GM21515 (cell line): ENCODE results near the gene E2F1.

Experiments
- ATAC-seq: cut with Tn5 transposase; IDR thresholded peaks from one replicate; pipeline ENCODE4 v1.9.1; 2021; ENCODE audit not compliant: unreplicated experiment

The E2F1 gene

DNA sequence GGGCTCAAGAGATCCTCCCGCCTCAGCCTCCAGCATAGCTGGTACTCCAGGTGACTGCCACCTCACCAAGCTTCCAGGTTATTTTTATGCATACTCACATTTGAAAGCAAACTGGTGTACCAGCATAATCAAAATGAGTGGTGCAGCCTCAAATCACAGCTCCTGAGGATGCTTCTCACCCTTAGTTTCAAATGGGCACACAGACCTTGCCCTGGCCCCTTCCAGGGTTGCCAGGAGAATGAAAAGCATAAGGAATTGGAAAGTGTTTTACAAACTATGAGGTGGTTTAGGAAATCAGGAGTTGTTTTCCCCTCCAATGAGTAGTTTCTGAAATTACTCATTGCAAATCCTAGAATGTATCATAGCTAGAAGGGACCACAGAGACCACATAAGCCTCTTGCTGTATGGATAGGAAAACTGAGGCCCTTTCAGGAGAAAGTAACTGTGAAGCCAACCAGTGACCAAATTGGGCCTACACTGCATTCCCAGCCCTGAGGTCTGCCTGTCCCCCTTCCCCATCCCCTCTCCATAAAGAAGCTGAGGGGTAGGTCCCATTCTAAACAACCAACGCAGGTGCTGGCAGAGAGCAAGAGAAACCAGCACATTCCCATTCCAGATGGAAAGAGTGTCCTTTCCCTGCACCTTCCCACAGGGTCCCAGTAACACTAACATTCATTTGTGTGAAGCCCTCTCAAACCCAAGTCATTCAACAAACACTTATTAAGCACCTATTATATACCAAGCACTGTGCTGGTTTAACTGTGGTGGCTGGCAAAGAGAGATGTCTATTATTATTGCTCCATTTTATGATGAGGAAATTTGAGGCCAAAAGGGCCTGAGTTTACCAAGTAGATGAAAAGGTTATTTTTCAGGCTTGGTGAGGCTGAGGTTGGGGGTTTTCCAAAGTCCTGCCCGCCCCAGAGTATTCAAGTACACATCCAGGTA lies 2.1 kb upstream of the E2F1 start:
- no peak for ATAC-seq

- ATAC-seq = no peak
Measured at GRCh38 chr20:33687370-33687915, 1.3 kb upstream of the E2F1 start.

GRCh38 chr20:33686984-33687366 lies 790 bp upstream of the E2F1 start:
- no peak for ATAC-seq

DNA sequence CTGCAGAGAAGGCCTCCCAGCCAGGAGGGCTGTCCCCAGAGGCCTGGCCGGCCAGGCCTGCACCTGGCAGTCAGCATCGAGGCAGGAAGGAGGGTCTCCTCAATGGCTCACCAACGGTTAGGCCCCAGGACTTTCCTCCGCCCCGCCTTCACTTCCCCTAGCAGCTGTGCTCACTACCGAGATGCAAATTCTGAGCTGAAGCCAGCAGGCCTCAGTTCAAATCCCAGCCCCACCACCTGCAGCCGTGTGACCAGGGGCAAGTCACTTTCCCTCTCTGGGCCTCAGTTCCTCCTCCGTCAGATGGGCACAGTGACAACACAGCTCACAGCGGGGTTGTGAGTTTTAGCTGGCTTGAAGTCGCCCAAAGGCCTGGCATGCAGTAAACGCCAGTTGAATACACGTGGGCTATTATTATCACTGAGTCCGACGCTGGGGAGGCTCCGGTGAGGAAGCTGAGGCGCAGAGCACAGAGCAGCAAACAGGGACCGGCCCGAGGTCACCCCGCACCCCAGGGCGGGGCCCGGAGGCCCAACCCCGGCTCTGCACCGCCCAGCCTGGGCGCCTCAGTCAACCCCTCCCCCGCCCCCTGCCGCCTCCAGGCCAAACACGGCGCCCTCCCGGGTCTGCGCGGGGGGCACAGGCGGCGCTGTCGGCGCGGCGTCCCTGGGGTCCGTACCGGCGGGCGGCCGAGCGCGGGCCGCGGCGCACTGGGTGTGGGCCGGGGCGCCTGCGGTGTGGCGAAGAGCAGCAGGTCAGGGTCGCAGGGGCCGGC lies 671 bp downstream of the E2F1 start:
- peak; percentile 40 for ATAC-seq

- no peak for ATAC-seq
Measured at GRCh38 chr20:33684533-33685327, 1.5 kb downstream of the E2F1 start.

GRCh38 chr20:33681728-33682353 lies 4.3 kb downstream of the E2F1 start:
- ATAC-seq = no peak

- no peak for ATAC-seq
Measured at GRCh38 chr20:33681288-33681687, 4.9 kb downstream of the E2F1 start.

DNA sequence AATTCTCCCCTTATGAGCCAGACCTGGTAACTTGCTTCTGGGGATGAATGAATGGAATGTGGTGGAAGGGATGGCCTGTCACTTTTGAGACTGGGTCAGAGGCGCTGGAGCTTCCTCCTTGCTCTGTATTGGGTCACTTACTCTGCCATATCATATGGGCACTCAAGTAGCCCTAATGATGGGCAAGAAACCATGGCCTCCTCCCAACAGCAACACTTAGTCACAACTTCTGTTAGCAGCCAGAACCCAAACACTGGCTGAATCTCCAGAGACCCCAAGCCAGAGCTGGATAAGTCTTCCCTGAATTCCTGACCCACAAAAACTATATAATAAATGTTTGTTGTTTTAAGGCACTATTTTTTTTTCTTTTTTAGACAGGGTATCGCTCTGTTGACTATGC lies 5.5 kb downstream of the E2F1 start:
- ATAC-seq = no peak

GRCh38 chr20:33679758-33680485 lies 6.3 kb downstream of the E2F1 start:
- ATAC-seq = peak; percentile 42

GRCh38 chr20:33677991-33678702 lies 8.0 kb downstream of the E2F1 start:
- ATAC-seq = no peak

- no peak for ATAC-seq
Measured at GRCh38 chr20:33676652-33677645, 9.2 kb downstream of the E2F1 start.

DNA sequence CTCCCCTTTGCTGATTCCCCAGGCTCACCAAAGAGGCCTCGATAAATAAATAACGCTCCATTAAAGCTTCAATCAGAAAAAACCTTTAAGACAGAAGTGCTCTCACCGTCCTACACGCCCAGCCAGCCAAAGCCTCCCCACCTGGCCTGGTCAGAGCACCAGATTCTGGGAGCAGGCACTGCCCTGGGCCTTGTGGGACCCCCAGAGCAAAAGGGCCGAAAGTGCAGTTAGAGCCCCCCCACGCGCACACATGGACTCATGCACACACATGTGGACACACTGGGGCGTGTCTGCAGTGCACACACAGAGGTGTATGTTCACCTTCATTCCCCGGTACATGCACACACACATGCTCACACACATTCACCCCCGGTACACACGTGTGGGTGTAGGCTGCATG lies 10.1 kb downstream of the E2F1 start:
- ATAC-seq = no peak

DNA sequence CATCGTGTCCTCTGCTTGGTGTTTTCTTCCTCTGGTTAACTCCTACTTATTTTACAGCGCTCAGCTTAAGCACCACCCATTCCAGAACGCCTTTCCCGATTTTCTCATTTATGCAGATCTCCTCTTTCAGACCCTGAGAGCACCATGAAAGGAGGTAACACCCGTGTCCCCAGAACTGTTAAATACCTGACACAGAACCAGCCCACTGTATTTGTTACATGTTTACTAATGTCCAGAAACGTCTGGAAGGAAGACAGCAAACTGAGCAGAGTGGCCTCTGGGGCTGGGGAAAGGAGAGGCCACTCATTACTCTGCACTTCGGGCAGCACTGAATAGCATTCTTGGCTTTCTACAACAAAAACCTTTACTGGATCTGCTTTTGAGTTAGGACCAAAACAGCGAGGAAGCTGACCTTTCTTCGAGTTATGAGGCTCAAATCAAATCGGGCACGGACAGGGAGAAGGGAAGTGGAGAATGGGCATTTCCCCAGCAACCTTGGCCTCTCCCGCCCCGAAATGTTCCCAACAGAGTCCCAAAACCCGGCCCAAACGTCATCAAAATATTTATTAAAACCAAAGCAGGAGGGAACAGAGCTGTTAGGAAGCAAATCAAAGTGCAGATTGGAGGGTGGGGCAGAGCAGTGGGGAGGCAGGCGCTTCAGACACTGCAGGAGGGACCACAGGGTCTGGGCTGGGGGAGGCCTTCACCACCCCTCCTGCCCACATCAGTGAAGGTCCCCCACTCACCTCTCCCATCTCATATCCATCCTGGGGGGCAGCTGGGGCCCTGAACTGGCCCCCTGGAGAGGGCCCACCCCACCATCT lies 10.8 kb downstream of the E2F1 start:
- ATAC-seq = no peak

GRCh38 chr20:33674294-33675135 lies 11.7 kb downstream of the E2F1 start, which contains the start of gene NECAB3:
TSS of gene NECAB3 (minus strand) at chr20:33674428. CDS start at chr20:33674352, 76 bp downstream.
- ATAC-seq = peak; percentile 62

DNA sequence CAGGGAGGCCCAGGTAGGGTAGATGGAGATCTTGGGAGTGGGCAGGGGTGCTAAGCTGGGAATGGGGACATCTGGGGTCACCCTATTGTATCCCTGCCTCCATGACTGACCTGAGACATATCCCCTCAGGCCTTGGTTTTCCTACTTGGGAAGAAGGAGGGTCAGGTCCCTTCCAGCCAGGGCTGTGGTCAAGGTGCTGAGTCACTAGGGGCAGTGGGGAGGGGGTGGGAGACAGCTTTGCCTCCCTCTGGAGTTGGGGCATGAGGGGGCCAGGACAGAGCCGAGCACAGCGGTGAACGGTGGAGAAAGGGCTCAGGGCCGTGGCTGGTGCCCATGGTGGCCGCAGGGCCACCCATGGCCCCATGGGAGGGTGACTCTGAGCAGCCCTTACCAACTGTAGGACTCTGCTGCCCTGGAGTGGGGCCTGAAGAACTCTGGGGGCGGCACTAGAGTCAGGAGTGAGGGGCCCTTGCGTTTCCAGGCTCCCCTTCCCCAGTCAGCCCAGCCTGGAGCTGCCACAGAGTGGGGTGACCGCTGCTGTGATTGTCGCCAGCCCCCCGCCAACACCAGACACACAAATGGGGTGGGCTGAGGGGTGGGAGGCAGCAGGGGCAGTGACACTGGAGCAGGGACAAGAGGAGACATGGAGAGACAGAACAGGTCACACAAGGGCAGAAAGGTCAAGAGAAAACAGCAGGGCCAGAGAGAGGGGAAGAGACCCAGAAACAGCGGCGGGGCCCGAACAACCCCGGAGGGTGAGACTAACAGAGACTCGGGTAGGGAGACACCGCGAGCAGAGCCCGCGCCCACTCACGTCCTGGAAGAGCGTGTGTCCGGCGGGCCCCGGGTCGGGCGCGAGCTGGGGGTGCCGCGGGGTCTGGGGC lies 12.5 kb downstream of the E2F1 start:
- ATAC-seq = peak; percentile 16
